GM12873 (cell line): ENCODE measurements around the gene TBC1D14.

Experiments used
- CTCF ChIP-seq: IDR thresholded peaks from 2 replicates; pipeline ENCODE4 v1.5.1; 2012; ENCODE audit warnings: low read depth, mild to moderate bottlenecking, moderate library complexity, low read length, control low read depth; ENCODE audit not compliant: insufficient read depth; ENCODE audit errors: missing control alignments

Gene TBC1D14

GRCh38 chr4:7062816-7063215 lies 153.2 kb downstream of the TBC1D14 start:
- no peak for TF ChIP-seq CTCF

- TF ChIP-seq CTCF, result no peak
Measured at GRCh38 chr4:7063362-7063761, 153.7 kb downstream of the TBC1D14 start.

DNA sequence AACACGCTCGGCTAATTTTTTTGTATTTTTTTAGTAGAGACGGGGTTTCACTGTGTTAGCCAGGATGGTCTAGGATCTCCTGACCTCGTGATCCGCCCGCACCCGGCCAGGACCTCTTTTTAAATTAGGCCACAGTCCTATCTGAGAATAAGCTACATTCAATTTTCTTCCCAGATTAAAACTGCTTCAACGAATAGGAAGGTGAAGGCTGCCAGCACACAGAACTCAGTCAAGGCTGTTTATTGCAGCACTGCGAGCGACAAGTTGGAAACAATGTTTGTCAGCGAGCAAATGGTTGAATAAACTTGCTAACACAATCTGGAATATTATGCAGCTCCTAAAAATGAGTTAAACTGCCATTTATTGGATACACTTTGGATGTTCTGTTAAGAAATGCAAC lies 156.4 kb downstream of the TBC1D14 start:
- no peak for TF ChIP-seq CTCF

DNA sequence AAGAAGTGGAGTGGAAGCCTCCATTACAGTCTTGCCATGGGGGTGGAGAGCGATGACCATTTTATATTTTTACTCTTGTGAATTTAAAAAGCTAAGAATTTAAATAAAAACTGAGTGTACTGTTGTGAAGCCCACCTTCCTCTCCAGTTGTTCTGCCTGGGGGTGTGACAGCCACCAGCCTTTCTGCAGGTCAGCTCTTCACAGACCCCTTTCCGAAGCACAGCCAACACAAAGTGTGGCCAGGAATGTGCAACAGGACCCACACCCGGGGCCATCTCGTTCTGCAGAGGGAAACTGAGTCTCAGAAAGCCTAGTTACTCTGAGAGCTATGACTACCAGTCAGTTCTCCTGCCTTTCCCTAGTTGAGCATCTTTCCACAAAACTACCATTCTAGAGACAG lies 156.9 kb downstream of the TBC1D14 start:
- TF ChIP-seq CTCF, result no peak

GRCh38 chr4:7067126-7067451 lies 157.5 kb downstream of the TBC1D14 start:
- no peak for TF ChIP-seq CTCF

GRCh38 chr4:7067452-7068278 lies 158.0 kb downstream of the TBC1D14 start, which contains the start of gene GRPEL1:
TSS of gene GRPEL1 (minus strand) at chr4:7068064. CDS start at chr4:7068032, 32 bp downstream.
- TF ChIP-seq CTCF, result no peak

DNA sequence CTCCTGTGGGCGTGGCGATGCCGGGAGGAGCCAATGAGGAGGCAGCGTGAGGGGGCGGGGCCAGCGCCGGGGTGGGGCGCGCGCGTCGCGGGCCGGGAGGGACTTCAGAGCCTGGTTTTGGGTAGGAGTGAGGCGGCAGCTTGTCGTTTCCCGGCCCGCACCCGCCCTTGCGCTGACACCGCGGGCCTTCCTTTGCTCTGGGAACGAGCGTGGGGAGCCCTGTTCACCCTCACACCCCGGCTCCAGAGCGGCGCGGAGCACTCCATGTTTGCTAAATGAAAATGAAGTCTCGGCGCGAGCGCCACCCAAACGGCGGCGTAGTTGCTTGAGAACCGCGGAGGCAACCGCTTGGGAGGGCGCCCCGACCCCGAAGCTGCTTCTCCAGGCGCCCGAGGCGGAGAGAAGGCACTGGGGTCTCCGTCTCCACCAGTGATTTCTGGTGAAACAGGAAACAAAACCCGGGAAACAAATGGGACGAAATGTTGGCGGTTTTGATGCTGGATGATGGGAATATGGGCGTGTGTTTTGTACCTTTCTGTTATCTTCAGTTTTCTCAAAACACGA lies 158.7 kb downstream of the TBC1D14 start:
- no peak for TF ChIP-seq CTCF
